KMS-11 (cell line): ENCODE measurements around the gene IFI27.

Experiments
- H2AFZ ChIP-seq: fragments of 200-600 bp; sonication (generic); 2 replicates; pipeline ENCODE4 v1.6.1; 2016; ENCODE audit warnings: antibody characterized with exemption, mixed run types, low read depth
- H3K27ac ChIP-seq: fragments of 200-600 bp; sonication (generic); 2 replicates; pipeline ENCODE4 v1.6.1; 2016; ENCODE audit warnings: mild to moderate bottlenecking, mixed run types
- H3K27me3 ChIP-seq: fragments of 200-600 bp; sonication (generic); 2 replicates; pipeline ENCODE4 v1.6.1; 2017; ENCODE audit warnings: mild to moderate bottlenecking, low read depth, mixed run types, moderate library complexity; ENCODE audit not compliant: insufficient read depth
- H3K36me3 ChIP-seq: fragments of 200-600 bp; sonication (generic); 2 replicates; pipeline ENCODE4 v1.6.1; 2017; ENCODE audit warnings: mild to moderate bottlenecking, mixed run types; ENCODE audit not compliant: insufficient read depth
- H3K4me1 ChIP-seq: fragments of 200-600 bp; sonication (generic); 2 replicates; pipeline ENCODE4 v1.6.1; 2016; ENCODE audit warnings: mild to moderate bottlenecking, low read depth, mixed run types; ENCODE audit not compliant: poor library complexity, severe bottlenecking
- H3K4me2 ChIP-seq: fragments of 200-600 bp; sonication (generic); 2 replicates; pipeline ENCODE4 v1.7.0; 2016; ENCODE audit warnings: mild to moderate bottlenecking, mixed run types
- H3K4me3 ChIP-seq: fragments of 200-600 bp; sonication (generic); IDR thresholded peaks from 2 replicates; pipeline ENCODE4 v1.6.1; 2017; ENCODE audit warnings: low read depth, low read length, mixed read lengths; ENCODE audit not compliant: insufficient read depth
- H3K79me2 ChIP-seq: fragments of 200-600 bp; sonication (generic); 2 replicates; pipeline ENCODE4 v1.6.1; 2016; ENCODE audit warnings: low read depth, mixed run types; ENCODE audit not compliant: insufficient read depth
- H3K9ac ChIP-seq: fragments of 200-600 bp; sonication (generic); 2 replicates; pipeline ENCODE4 v1.6.1; 2016; ENCODE audit warnings: mild to moderate bottlenecking, mixed run types
- H4K20me1 ChIP-seq: fragments of 200-600 bp; sonication (generic); 2 replicates; pipeline ENCODE4 v1.6.1; 2016; ENCODE audit warnings: mild to moderate bottlenecking, mixed run types; ENCODE audit not compliant: insufficient read depth
- TF ChIP-seq, protein P1 (sequence below): fragments of 200-600 bp; sonication (generic); conservative IDR thresholded peaks from 2 replicates; pipeline ENCODE4 v1.6.1; 2017; ENCODE audit warnings: low read depth, mild to moderate bottlenecking, antibody characterized with exemption, low read length, moderate library complexity, mixed read lengths

Gene IFI27

DNA sequence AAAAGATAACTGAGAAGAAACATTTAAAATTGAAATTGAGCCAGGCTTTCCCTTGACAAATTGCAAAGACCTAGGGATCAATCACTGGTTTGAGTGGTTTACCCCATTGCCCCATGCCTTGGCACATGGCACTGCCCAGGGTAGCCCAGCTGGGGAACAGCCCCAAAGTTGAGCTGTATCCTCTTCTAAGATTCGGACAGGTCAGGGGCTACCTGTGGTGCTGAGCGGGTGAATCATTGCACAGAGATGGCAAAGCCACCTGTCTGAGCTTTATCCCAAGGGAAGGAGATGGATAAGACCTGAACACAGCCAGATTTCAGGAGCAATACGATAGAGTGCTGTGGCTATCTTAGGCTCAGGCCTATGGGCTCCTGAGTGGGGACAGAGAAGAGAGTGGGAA, 11.9 kb downstream of the IFI27 start:
- TF ChIP-seq, protein P1, sequence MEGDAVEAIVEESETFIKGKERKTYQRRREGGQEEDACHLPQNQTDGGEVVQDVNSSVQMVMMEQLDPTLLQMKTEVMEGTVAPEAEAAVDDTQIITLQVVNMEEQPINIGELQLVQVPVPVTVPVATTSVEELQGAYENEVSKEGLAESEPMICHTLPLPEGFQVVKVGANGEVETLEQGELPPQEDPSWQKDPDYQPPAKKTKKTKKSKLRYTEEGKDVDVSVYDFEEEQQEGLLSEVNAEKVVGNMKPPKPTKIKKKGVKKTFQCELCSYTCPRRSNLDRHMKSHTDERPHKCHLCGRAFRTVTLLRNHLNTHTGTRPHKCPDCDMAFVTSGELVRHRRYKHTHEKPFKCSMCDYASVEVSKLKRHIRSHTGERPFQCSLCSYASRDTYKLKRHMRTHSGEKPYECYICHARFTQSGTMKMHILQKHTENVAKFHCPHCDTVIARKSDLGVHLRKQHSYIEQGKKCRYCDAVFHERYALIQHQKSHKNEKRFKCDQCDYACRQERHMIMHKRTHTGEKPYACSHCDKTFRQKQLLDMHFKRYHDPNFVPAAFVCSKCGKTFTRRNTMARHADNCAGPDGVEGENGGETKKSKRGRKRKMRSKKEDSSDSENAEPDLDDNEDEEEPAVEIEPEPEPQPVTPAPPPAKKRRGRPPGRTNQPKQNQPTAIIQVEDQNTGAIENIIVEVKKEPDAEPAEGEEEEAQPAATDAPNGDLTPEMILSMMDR, result no peak
- no peaks in the 10 kb centered on the region for H3K36me3 ChIP-seq
- no peaks in the 10 kb centered on the region for H3K79me2 ChIP-seq
- no peaks in the 10 kb centered on the region for H4K20me1 ChIP-seq
- no peak overlapping the region for H3K4me3 ChIP-seq
- H3K27me3 ChIP-seq, result no peaks in the 10 kb centered on the region
- H3K4me1 ChIP-seq, result no peaks in the 10 kb centered on the region
- H2AFZ ChIP-seq, result no peak overlapping the region
- no peak overlapping the region for H3K9ac ChIP-seq
- no peak overlapping the region for H3K27ac ChIP-seq
- H3K4me2 ChIP-seq, result no peak overlapping the region

DNA sequence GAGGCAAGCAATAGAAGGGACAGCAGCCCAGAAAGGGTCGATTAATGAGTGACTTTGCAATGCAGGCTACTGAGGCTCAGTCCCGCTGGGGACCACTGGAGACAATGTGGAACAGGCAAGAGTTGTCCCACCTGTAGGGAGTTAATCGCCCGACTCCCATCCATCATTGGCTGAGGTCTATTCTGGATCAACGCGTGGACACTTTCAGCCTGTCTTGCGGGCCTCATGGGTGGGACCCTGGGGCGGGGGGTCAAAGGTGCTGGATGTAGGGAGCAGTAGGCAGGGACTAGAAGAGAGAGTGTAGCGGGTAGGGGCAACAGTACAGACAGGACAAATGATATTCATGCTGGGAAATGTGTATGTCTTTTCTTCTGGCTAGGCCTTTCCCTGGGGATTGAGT, 12.8 kb downstream of the IFI27 start:
- H3K4me2 ChIP-seq, result no peak overlapping the region
- H3K27me3 ChIP-seq, result no peaks in the 10 kb centered on the region
- H3K4me1 ChIP-seq, result no peaks in the 10 kb centered on the region
- no peak overlapping the region for H2AFZ ChIP-seq
- no peak overlapping the region for H3K4me3 ChIP-seq
- TF ChIP-seq, protein P1, result no peak
- H4K20me1 ChIP-seq, result no peaks in the 10 kb centered on the region
- no peak overlapping the region for H3K27ac ChIP-seq
- no peak overlapping the region for H3K9ac ChIP-seq
- no peaks in the 10 kb centered on the region for H3K79me2 ChIP-seq
- H3K36me3 ChIP-seq, result no peaks in the 10 kb centered on the region

DNA sequence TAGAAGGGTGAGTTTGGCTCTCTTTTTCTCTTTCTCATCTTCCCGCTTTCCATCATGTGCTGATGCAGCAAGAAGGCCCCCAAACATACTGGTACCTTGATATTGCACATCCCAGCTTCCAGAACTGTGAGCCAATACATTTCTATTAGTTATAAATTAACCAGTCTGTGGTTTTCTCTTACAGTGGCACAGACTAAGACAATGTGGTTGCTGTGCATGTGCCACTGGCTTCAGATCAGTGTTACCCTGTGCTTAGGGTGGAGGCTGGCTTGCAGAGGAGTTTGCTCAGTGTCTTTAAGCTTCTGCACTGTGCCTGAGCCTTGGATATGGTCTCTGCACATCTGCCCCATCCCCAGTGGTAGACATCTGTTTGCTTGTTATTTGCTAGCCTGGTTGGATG, 13.3 kb downstream of the IFI27 start:
- TF ChIP-seq, protein P1, result no peak
- H3K4me3 ChIP-seq, result no peak overlapping the region
- H3K36me3 ChIP-seq, result no peaks in the 10 kb centered on the region

DNA sequence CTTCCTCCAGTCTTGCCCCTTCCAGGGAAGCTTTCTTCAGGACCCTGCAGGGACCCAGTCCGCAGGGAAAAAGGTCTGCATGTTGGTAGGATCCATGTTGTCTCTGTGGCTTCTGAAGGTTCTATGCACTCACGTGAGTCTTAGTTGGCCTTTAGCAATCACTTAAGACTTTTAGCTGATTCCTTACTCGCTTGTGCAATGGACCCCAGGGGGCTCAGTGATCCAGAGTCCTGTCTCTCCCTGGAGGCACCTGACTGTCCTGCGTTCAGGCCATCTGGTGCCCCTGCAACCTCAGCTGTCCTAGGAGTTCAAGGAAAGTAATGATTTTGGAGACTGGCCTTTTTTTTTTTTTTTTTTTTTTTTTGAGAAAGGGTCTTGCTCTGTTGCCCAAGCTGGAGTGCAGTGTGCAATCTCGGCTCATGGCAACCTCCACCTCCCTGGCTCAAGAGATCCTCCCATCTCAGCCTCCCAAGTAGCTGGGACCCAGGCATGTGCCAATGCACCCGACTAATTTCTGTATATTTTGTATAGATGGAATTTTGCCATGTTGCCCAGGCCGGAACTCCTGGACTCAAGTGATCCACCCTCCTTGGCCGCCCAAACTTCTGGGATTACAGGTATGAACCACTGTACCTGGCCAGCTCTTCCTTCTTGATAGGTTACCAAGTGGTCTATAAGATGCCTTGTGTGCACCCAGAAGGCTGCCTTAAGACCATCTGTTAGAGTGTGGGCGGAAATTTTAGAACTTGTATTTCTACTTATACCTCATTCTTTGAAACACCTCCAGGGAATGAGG, 14.2 kb downstream of the IFI27 start:
- H3K4me2 ChIP-seq, result no peak overlapping the region
- no peaks in the 10 kb centered on the region for H3K27me3 ChIP-seq

More for the DNA sequence above, 13.3 kb downstream of the IFI27 start:
- Histone ChIP-seq H2AFZ (no peak overlapping the region), H3K27me3 (no peaks in the 10 kb centered on the region), H3K4me1 (no peaks in the 10 kb centered on the region), H4K20me1 (no peaks in the 10 kb centered on the region), H3K79me2 (no peaks in the 10 kb centered on the region), H3K4me2 (no peak overlapping the region), H3K9ac (no peak overlapping the region), H3K27ac (no peak overlapping the region)

More for the DNA sequence above, 14.2 kb downstream of the IFI27 start:
- TF ChIP-seq, protein P1, result no peak
- Histone ChIP-seq H3K4me1 (no peaks in the 10 kb centered on the region), H3K9ac (no peak overlapping the region), H3K36me3 (no peaks in the 10 kb centered on the region), H2AFZ (no peak overlapping the region), H3K4me3 (no peak overlapping the region), H3K79me2 (no peaks in the 10 kb centered on the region), H4K20me1 (no peaks in the 10 kb centered on the region), H3K27ac (no peak overlapping the region)
